GM21576 (cell line): Measurements from ENCODE around the gene HOXC5.

Experiments used
- ATAC-seq: cut with Tn5 transposase; IDR thresholded peaks from one replicate; pipeline ENCODE4 v1.9.1; 2021; ENCODE audit warnings: mild to moderate bottlenecking, moderate library complexity; ENCODE audit not compliant: unreplicated experiment

The HOXC5 gene

GRCh38 chr12:54045401-54045800 is 12.6 kb downstream of the HOXC5 start:
- ATAC-seq: no peak

GRCh38 chr12:54045868-54046521 is 13.1 kb downstream of the HOXC5 start:
- no peak for ATAC-seq

GRCh38 chr12:54046809-54047159 is 13.9 kb downstream of the HOXC5 start:
- ATAC-seq: no peak

GRCh38 chr12:54047160-54047963 is 14.5 kb downstream of the HOXC5 start:
- ATAC-seq: no peak

- no peak for ATAC-seq
Observed at GRCh38 chr12:54047964-54048303, 15.1 kb downstream of the HOXC5 start.

GRCh38 chr12:54048406-54049093 is 15.7 kb downstream of the HOXC5 start:
- ATAC-seq: no peak

GRCh38 chr12:54049108-54049507 is 16.3 kb downstream of the HOXC5 start:
- ATAC-seq: no peak

- ATAC-seq: no peak
Observed at GRCh38 chr12:54050482-54050810, 17.6 kb downstream of the HOXC5 start.

- no peak for ATAC-seq
Observed at GRCh38 chr12:54051026-54051842, 18.4 kb downstream of the HOXC5 start.

GRCh38 chr12:54051874-54052437 is 19.1 kb downstream of the HOXC5 start:
- no peak for ATAC-seq

GRCh38 chr12:54052438-54053002 is 19.7 kb downstream of the HOXC5 start:
- ATAC-seq: peak; percentile 3

GRCh38 chr12:54053003-54053750 is 20.3 kb downstream of the HOXC5 start:
- ATAC-seq: peak; percentile 73

- no peak for ATAC-seq
Observed at GRCh38 chr12:54053751-54054741, 21.2 kb downstream of the HOXC5 start, which contains the start of gene HOXC4. Gene HOXC4, plus strand, starts transcription at chr12:54053835. Its CDS starts 88 bp downstream, at chr12:54053923.

GRCh38 chr12:54054742-54055194 is 21.9 kb downstream of the HOXC5 start:
- ATAC-seq: no peak

- ATAC-seq: no peak
Observed at GRCh38 chr12:54055552-54055951, 22.7 kb downstream of the HOXC5 start.

GRCh38 chr12:54056110-54056509 is 23.3 kb downstream of the HOXC5 start:
- ATAC-seq: no peak

- no peak for ATAC-seq
Observed at GRCh38 chr12:54058128-54058768, 25.4 kb downstream of the HOXC5 start.

- no peak for ATAC-seq
Observed at GRCh38 chr12:54059668-54060067, 26.8 kb downstream of the HOXC5 start.
